ENCODE data around the gene MGAT4B. TPM values are rescaled to one million over a fixed set of nuclear protein-coding genes. Genes with fewer than 3 reads are reported as not detected.

The MGAT4B gene
- total RNA-seq, 4 donors from 2014 or later = 495 to 1,114 (median 787) TPM

GRCh38 chr5:179781846-179782245 lies 24.8 kb downstream of the MGAT4B start:
- 60 to 79% methylated on average over 1 to 4 of the region's 4 CpGs for WGBS, 2 donors (ENCODE audit: low coverage in 1 of 2)
- H3K4me3 ChIP-seq = no peak overlapping the region
- in situ Hi-C loops (cut with MboI; ENCODE audit: low pct_ligation_motif_present in 1 of 4, low pct_unique_long_range_greater_than_20kb in 1 of 4, low sequenced_read_pairs in 3 of 4) = no loop called here
- no peaks in the 10 kb centered on the region for H3K4me1 ChIP-seq
- peaks cover 0 to 5% (median under 1%) of the 10 kb centered on the region in 4 donors for H3K36me3 ChIP-seq
- intact Hi-C loops (cut with DNase I; ENCODE audit: low total_unique reads) = no loop called here
- H3K27ac ChIP-seq = no peak overlapping the region
- no peak for TF ChIP-seq CTCF (IDR thresholded peaks at IDR 0.05)
- no peak for TF ChIP-seq EP300 (IDR thresholded peaks at IDR 0.05; ENCODE audit: low read depth)
- TF ChIP-seq POLR2A (IDR thresholded peaks at IDR 0.05) = no peak
- no peak for TF ChIP-seq POLR2AphosphoS5 (IDR thresholded peaks at IDR 0.05)
- no peaks in the 10 kb centered on the region for H3K27me3 ChIP-seq
- no peaks in the 10 kb centered on the region for H3K9me3 ChIP-seq
- DNase-seq = no peak

DNA sequence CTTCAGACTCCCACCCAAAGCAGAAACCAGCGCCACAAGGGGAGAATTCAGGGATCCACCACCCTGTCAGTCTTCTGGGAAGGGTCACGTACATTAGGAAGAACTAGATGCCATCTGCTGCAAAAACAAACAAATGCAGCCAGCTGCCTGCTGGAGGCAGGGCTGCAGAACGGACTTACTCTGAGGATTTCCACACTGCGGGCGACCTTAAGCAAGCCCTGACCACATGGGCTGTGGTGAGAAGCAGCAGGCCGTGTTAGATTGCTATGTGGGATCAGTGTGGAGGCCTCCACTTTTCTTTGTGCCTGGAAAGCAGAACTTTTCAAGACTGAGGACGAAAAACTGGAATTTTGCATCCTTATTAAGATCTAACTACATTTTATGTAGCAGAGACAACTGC lies 26.3 kb downstream of the MGAT4B start:
- intact Hi-C loops (cut with DNase I; ENCODE audit: low total_unique reads) = no loop called here
- H3K4me1 ChIP-seq = no peaks in the 10 kb centered on the region
- peaks cover 0 to 10% (median 4%) of the 10 kb centered on the region in 4 donors for H3K36me3 ChIP-seq
- no peaks in the 10 kb centered on the region for H3K9me3 ChIP-seq
- no peak for DNase-seq
- no peak overlapping the region for H3K27ac ChIP-seq
- TF ChIP-seq CTCF (IDR thresholded peaks at IDR 0.05) (no peak), POLR2A (IDR thresholded peaks at IDR 0.05) (no peak)
- H3K27me3 ChIP-seq = no peaks in the 10 kb centered on the region
- WGBS, 2 donors (ENCODE audit: low coverage in 1 of 2) = 76 to 86% methylated on average over 5 to 7 of the region's 7 CpGs
- in situ Hi-C loops (cut with MboI; ENCODE audit: low pct_ligation_motif_present in 1 of 4, low pct_unique_long_range_greater_than_20kb in 1 of 4, low sequenced_read_pairs in 3 of 4) = no loop called here
- no peak overlapping the region for H3K4me3 ChIP-seq

- H3K36me3 ChIP-seq = peaks cover 0 to 11% (median 4%) of the 10 kb centered on the region in 4 donors
- no peaks in the 10 kb centered on the region for H3K27me3 ChIP-seq
- intact Hi-C loops (cut with DNase I; ENCODE audit: low total_unique reads) = no loop called here
- no peak overlapping the region for H3K27ac ChIP-seq
- TF ChIP-seq POLR2A (IDR thresholded peaks at IDR 0.05) (no peak), POLR2AphosphoS5 (IDR thresholded peaks at IDR 0.05) (no peak), EP300 (IDR thresholded peaks at IDR 0.05; ENCODE audit: low read depth) (no peak), CTCF (IDR thresholded peaks at IDR 0.05) (no peak)
- 95% methylated on average over 4 of the region's 4 CpGs; no CpG with 5 or more reads in 1 of the 2 donors for WGBS, 2 donors (ENCODE audit: low coverage in 1 of 2)
- no peak for DNase-seq
- H3K4me3 ChIP-seq = no peak overlapping the region
- in situ Hi-C loops (cut with MboI; ENCODE audit: low pct_ligation_motif_present in 1 of 4, low pct_unique_long_range_greater_than_20kb in 1 of 4, low sequenced_read_pairs in 3 of 4) = no loop called here
- no peaks in the 10 kb centered on the region for H3K4me1 ChIP-seq
- H3K9me3 ChIP-seq = no peaks in the 10 kb centered on the region
Observed at GRCh38 chr5:179779826-179780225, 26.8 kb downstream of the MGAT4B start.

GRCh38 chr5:179778591-179778990 lies 28.1 kb downstream of the MGAT4B start:
- 97 to 100% methylated on average over 3 to 5 of the region's 5 CpGs for WGBS, 2 donors (ENCODE audit: low coverage in 1 of 2)
- Histone ChIP-seq H3K4me3 (no peak overlapping the region), H3K27me3 (no peaks in the 10 kb centered on the region), H3K9me3 (no peaks in the 10 kb centered on the region), H3K27ac (no peak overlapping the region), H3K36me3 (peaks cover 0 to 20% (median 7%) of the 10 kb centered on the region in 4 donors), H3K4me1 (no peaks in the 10 kb centered on the region)
- in situ Hi-C loops (cut with MboI; ENCODE audit: low pct_ligation_motif_present in 1 of 4, low pct_unique_long_range_greater_than_20kb in 1 of 4, low sequenced_read_pairs in 3 of 4) (no loop called here), intact Hi-C loops (cut with DNase I; ENCODE audit: low total_unique reads) (no loop called here)
- no peak for DNase-seq
- TF ChIP-seq CTCF (IDR thresholded peaks at IDR 0.05) (no peak), POLR2AphosphoS5 (IDR thresholded peaks at IDR 0.05) (no peak), POLR2A (IDR thresholded peaks at IDR 0.05) (no peak), EP300 (IDR thresholded peaks at IDR 0.05; ENCODE audit: low read depth) (no peak)

Measured in transverse colon (tissue), 4 donors.